ENCODE data around the gene BDH2.
A peak's percentile ranks its signal among the peaks of the same experiment; 100 is the strongest.

The BDH2 gene

GRCh38 chr4:103085555-103086196 lies 14.0 kb downstream of the BDH2 start:
- no peak for DNase-seq (ENCODE audit: low read depth in 1 of 2, low spot score in 1 of 2)

GRCh38 chr4:103079621-103080020 lies 20.0 kb downstream of the BDH2 start:
- no peak for DNase-seq (ENCODE audit: low read depth in 1 of 2, low spot score in 1 of 2)

GRCh38 chr4:103076747-103077347 lies 22.8 kb downstream of the BDH2 start, which contains the start of gene SLC9B2:
TSS of gene SLC9B2 (minus strand) at chr4:103076761. CDS start at chr4:103067550, 9,211 bp downstream.
- no peak for DNase-seq (ENCODE audit: low read depth in 1 of 2, low spot score in 1 of 2)

- peak; percentile 26 to 42 for DNase-seq (ENCODE audit: low read depth in 1 of 2, low spot score in 1 of 2)
These were observed 23.5 kb downstream of the BDH2 start for GRCh38 chr4:103075894-103076746.

- DNase-seq (ENCODE audit: low read depth in 1 of 2, low spot score in 1 of 2): no peak
These were observed 24.2 kb downstream of the BDH2 start for GRCh38 chr4:103075435-103075893.

GRCh38 chr4:103074744-103075434 lies 24.7 kb downstream of the BDH2 start:
- DNase-seq (ENCODE audit: low read depth in 1 of 2, low spot score in 1 of 2): no peak

- DNase-seq (ENCODE audit: low read depth in 1 of 2, low spot score in 1 of 2): no peak
These were observed 25.7 kb downstream of the BDH2 start for GRCh38 chr4:103073792-103074438.

GRCh38 chr4:103067841-103068547 lies 31.6 kb downstream of the BDH2 start:
- DNase-seq (ENCODE audit: low read depth in 1 of 2, low spot score in 1 of 2): no peak

GRCh38 chr4:103060453-103061148 lies 39.0 kb downstream of the BDH2 start:
- no peak for DNase-seq (ENCODE audit: low read depth in 1 of 2, low spot score in 1 of 2)

GRCh38 chr4:103054030-103054429 lies 45.6 kb downstream of the BDH2 start:
- DNase-seq (ENCODE audit: low read depth in 1 of 2, low spot score in 1 of 2): no peak

GRCh38 chr4:103052779-103053178 lies 46.9 kb downstream of the BDH2 start:
- DNase-seq (ENCODE audit: low read depth in 1 of 2, low spot score in 1 of 2): no peak

GRCh38 chr4:103052145-103052544 lies 47.5 kb downstream of the BDH2 start:
- no peak for DNase-seq (ENCODE audit: low read depth in 1 of 2, low spot score in 1 of 2)

- no peak for DNase-seq (ENCODE audit: low read depth in 1 of 2, low spot score in 1 of 2)
These were observed 48.7 kb downstream of the BDH2 start for GRCh38 chr4:103050736-103051436.

GRCh38 chr4:103046416-103047290 lies 53.0 kb downstream of the BDH2 start:
- peak in 1 of 2 donors; percentile 5 for DNase-seq (ENCODE audit: low read depth in 1 of 2, low spot score in 1 of 2)

GRCh38 chr4:103044183-103044582 lies 55.5 kb downstream of the BDH2 start:
- no peak for DNase-seq (ENCODE audit: low read depth in 1 of 2, low spot score in 1 of 2)

- no peak for DNase-seq (ENCODE audit: low read depth in 1 of 2, low spot score in 1 of 2)
These were observed 63.5 kb downstream of the BDH2 start for GRCh38 chr4:103036169-103036568.

GRCh38 chr4:103032574-103032973 lies 67.1 kb downstream of the BDH2 start:
- no peak for DNase-seq (ENCODE audit: low read depth in 1 of 2, low spot score in 1 of 2)

GRCh38 chr4:103030791-103031190 lies 68.8 kb downstream of the BDH2 start:
- no peak for DNase-seq (ENCODE audit: low read depth in 1 of 2, low spot score in 1 of 2)

Measured in activated T-helper 1 cell treated with anti-CD3 and anti-CD28 coated beads, Interleukin-2, amount 50 U/mL, for 16 hours (primary cell).